ENCODE results near the gene SRGAP3.

SRGAP3 gene

DNA sequence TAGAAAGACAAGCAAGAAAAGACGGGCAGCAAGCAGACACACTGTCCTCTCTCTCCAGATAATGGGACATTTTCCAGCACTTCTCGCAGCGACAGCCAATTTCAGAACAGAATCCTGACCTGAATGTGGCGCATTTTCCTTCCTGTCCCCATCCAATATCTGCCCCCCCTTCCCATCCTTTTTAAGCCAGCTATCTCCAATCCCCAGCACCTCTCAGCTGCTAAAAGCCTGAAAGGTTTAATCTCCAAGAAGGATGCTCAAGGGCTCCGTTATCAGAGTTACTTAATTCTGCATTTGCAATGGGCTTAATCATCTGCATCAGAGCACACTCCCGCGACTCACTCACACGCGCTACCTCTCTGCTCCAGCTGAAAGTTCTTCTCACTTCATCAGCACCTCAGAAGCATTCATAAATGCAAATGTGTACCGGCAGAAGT lies 50.5 kb downstream of the SRGAP3 start:
- no peak for DNase-seq

DNA sequence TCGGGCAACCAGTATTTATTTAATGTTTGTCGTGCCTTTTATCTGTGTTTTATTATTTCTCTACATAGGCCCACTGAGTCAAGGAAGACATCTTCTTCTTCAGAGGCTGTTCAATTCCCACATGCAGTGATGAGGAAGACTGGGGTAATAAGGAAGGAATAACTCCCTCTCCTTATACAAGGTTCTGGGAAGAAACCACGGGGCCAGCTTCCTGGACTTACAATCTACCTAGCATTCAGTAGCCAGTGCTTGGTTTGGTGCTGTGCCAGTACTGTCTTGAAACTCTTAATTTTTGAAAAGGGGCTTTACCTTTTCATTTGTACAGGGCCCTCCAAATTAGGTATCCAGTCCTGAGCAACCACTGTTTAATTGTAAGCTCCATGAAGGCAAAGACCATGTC lies 51.2 kb downstream of the SRGAP3 start:
- DNase-seq, result no peak

- no peak for DNase-seq
Observed at GRCh38 chr3:9196020-9196419, 53.4 kb downstream of the SRGAP3 start.

GRCh38 chr3:9195390-9195789 lies 54.1 kb downstream of the SRGAP3 start:
- DNase-seq, result no peak

DNA sequence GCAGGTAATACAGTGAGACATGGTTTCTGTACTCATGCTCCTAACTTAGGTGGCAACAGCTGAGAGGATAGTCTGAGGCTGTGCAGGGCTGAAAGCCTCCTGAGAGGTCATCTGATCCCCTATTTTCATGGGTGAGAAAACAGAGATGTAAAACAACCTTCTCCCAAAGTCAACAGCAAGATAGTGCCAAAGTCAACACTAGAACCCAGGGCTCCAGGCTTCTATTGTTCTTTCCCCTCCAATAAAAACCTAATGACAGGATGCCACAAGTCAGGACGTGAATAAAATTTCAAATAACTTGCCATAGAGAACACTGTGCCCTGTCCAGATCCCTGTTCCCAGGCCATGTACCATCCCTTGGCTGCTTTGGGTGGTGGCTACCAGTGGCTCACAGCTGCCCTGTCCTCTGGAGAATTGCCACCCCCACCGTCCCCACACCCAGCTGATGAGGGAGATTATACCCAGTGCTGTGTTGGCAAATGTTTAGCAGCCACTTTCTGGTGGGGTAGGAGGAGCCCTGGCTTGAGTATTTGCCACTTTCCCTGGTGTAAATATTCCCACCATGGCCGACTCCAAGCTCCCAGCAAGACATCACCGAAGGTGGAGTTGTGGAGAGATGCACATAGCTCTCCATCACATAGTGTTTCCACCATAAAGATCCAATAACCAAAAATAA lies 54.8 kb downstream of the SRGAP3 start:
- DNase-seq, result no peak

GRCh38 chr3:9193633-9194195 lies 55.7 kb downstream of the SRGAP3 start:
- no peak for DNase-seq

DNA sequence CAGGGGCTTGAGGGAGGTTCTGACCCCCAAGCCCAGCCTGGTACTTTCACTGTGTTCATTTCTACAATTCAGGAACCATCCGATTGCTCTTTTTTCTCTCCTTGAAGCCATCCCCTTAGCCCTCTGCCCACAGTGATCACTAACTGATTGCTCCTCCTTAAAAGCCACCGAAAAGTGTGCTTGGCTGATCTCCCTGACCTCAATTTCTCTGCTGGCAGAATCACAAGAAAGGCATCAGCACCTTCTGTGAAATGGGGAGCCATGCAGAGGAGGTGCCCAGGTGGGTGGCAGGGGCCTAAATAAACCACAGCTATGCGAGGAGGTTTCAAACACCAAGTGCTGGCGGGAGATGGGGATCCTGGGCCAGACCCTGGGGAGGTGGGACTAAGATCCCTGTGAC lies 56.2 kb downstream of the SRGAP3 start:
- no peak for DNase-seq

DNA sequence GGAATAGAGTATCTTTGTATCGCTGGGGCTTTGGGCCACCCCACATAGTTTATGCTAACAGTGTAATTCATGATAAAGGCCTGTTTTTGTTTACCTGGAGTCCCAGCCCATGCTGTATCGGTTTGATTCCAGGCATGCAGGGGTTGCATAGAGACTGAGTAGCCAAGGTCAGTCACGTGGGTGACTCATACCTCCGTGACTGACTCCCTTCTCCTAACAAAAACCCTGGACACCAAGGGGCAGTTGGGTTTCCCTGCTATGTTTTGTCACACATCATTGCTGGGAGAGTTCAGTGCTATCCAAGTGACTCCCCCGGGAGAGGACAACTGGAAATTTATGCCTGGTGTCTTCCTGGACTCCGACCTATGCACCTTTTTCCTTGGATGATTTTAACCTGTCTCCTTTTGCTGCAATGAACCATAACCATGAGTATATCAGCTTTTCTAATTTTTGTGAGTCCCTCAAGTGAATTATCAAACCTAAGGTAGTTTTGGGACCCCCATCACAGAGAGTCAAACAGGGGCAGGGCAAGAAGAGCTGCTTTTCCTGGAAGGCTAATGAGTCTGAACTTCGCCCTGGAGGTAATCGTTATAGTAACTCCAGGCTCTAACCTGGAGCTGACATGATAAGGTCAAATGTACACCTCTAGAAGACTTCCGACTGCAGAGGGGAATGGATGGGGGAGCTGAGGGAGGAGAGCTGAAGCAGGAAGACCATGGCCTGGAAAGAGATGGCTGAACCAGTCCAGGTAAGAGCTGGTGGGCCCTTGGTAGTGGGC lies 57.0 kb downstream of the SRGAP3 start:
- DNase-seq, result no peak

- no peak for DNase-seq
Observed at GRCh38 chr3:9190276-9190675, 59.2 kb downstream of the SRGAP3 start.

DNA sequence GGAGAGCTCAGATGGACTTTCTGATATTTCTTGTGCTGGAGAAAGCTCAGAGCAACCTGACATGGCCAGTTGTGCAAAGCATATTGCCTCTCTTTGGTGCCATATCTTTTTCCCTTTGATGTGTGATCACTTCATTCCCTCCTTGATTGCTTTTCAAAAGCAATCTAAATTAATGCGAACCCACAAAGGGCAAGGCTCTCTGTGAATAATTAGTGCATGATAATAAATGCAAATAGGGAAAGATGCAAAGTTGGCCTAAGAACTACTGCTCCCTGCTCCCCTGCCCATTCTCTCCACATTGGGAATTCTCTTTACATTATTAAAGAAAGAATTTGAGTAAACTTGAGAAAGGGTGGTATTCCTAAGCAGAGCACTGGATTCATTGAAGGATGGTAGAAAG lies 60.9 kb downstream of the SRGAP3 start:
- no peak for DNase-seq

- DNase-seq, result no peak
Observed at GRCh38 chr3:9185701-9186100, 63.7 kb downstream of the SRGAP3 start.

DNA sequence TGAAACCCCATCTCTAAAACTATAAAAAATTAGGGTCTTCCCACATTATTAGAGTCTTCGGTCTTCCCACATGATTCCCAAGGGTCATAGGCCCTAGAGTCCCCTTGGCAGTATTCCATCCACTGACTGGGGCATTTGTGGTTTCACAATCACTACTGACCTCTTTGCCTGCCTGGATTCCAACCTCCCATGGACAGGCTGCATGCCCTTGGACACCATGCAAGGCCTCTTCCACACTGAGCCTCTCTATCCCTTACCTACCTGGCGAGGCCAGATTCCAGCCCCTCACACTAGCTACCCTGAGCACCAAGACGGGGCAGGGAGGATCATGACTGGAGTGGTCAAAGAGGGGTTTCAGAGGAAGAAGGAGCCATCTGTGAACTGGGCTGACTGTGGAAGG lies 64.4 kb downstream of the SRGAP3 start:
- DNase-seq, result no peak

- no peak for DNase-seq
Observed at GRCh38 chr3:9184461-9184835, 65.0 kb downstream of the SRGAP3 start.

DNA sequence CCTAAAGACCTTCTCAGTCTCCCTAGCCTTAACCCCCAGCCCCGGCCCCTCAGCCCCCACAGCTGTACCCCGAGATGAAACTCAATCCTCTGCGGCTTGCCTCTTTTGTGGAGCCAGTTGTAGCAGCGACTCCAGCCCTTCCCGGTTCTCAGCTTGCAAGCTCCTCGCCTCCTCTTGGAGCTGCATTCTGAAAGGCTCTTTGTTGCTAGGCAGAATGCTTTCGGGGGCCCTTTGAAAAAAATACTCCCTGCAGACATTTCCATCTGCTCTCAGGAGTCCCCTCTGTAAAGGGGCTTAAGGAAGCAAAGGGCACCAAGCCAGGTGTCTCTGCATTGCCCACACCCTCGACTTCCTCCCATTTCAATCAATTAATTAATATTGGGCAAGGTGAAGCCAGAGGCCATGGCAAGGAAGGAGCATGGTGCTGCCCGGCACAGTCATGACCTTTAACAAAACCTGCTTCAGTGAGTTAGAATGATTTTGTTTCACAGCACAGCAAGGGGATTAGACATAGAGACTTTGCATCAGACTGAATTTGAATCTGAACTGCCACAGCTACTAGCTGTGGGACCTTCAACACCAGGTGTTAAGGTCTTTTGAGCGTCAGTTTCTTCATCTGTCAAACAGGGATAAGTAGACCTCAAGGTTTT lies 65.5 kb downstream of the SRGAP3 start:
- no peak for DNase-seq

DNA sequence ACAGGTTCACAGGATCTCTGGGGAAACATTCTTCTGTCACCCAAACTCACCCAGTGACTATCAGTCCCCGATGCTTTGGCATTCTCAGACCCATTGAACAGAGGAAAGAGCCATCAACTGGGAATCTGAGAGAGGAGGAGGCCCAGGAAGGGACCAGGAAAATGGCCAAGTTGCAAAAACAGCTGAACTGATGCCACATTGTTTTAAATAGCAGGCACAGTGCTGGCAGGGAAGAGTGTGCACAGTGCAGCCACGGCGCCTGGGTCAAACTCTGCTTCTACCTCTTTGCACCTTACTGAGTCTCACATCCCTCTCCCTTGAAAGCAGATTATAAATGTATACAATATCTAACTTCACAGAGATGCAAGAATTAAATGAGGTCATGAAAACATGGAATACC lies 66.4 kb downstream of the SRGAP3 start:
- DNase-seq, result no peak

DNA sequence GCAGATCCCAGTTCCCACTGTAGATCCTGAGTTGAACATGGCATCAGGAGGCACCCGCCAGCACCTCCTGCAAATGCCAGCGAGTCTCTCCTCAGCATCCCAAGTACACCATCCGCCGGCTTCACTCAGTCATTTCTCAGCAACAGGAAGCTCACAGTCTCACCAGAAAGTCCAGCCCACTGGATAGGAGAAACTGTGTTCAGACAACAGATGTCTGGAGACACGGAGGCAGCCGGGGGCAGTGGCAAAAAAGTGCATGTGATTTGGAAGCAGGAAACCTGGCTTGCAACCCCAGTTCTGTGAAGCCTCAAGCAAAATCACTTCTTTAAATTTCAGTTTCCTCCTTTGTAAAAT lies 68.7 kb downstream of the SRGAP3 start:
- DNase-seq, result no peak

- no peak for DNase-seq
Observed at GRCh38 chr3:9179826-9180763, 69.4 kb downstream of the SRGAP3 start.

DNA sequence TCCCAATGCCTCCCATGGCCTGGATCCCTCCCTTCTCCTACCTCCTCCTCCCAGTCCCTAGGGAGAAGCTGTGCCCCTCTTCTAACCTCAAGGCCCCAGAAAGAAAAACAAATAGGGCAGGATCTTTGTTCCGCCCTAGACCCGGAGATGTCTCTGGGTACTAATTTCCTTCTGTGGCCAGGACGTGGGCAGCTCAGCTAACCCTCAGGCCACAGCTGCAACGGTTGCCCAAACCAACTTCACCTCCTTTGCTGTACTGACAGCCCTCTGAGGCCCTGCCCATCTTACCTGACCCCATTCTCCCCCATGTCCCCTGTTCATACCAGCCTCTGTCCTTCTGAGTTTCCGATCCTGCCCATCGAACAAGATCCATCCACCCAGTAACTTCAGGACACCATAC lies 70.7 kb downstream of the SRGAP3 start:
- DNase-seq, result no peak

DNA sequence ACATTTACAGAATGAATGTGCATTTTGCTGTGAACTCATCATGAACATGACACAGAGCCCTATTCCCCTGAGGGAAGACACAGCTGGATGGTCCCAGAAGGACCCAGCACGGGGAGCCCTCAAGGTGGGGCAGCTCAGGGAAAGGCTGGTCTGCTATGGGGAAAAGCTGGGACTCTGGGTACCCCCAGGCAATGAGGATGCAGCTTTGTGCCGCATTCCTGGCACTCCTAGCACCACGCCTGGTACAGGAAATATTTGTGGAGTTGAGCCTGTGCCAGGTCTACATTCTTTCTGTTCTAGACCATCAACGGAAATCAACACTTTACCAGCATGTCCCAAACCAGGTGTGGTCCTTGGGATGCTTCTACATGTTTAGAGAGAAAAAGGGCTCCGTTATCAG lies 74.0 kb downstream of the SRGAP3 start:
- DNase-seq, result no peak

- no peak for DNase-seq
Observed at GRCh38 chr3:9173445-9173844, 76.0 kb downstream of the SRGAP3 start.

DNA sequence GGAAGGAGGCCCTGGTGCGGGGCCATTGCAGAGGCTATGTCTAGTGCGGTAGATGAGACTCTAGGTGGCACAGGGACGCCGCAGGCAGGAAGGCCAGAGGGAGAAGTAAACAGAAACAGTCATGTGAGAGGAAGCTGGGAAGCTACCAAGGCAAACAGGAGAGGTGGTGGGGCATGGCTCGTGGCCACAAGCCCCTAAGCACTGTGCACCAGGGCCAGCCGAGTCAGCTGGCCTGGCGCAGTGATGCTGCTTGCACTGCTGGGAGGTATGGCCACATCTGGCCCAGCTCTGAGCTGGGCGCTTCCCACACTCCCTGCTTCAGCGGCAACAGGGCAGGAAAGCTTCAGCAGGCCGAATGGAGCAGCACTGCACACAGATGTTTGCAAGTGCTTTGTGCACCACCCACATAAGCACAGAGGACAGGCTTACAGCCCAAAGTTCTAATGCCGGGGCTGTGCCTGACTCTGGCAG lies 76.6 kb downstream of the SRGAP3 start:
- DNase-seq, result no peak

DNA sequence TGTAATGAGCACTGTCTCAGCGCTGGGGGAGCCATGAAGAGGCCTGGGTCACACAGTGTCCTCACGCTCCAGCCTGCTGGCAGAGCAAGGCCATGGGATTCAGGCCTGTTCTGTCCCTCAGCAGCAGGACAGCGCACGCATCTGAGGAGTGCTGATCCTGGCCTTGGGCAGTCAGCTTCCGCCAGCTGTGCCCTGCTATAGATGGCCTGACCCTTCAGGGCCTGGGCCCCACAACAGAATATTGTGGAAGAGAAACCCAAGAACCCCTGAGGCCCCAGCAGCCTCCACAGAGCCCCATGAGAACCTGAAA lies 78.6 kb downstream of the SRGAP3 start:
- DNase-seq, result no peak

Measured in hematopoietic multipotent progenitor cell treated with erythropoietin and hydrocortisone succinate and interleukin-3 and kit ligand, for 8 days (in vitro differentiated cells).